GM18498 (cell line): Measurements from ENCODE around the gene WNT7A.

Source experiments
- ATAC-seq: cut with Tn5 transposase; IDR thresholded peaks from one replicate; pipeline ENCODE4 v1.9.1; 2021; ENCODE audit warnings: mild to moderate bottlenecking, moderate library complexity; ENCODE audit not compliant: unreplicated experiment

Gene WNT7A

GRCh38 chr3:13849018-13849417 is 30.9 kb downstream of the WNT7A start:
- no peak for ATAC-seq

- no peak for ATAC-seq
These were observed 32.9 kb downstream of the WNT7A start for GRCh38 chr3:13846716-13847570.

- no peak for ATAC-seq
These were observed 33.6 kb downstream of the WNT7A start for GRCh38 chr3:13846238-13846637.

- no peak for ATAC-seq
These were observed 34.1 kb downstream of the WNT7A start for GRCh38 chr3:13845806-13846205.

- no peak for ATAC-seq
These were observed 35.0 kb downstream of the WNT7A start for GRCh38 chr3:13844911-13845310.

- ATAC-seq, result no peak
These were observed 35.6 kb downstream of the WNT7A start for GRCh38 chr3:13844286-13844685.

GRCh38 chr3:13843351-13843750 is 36.5 kb downstream of the WNT7A start:
- ATAC-seq, result no peak

- ATAC-seq, result no peak
These were observed 37.6 kb downstream of the WNT7A start for GRCh38 chr3:13842226-13842625.

- no peak for ATAC-seq
These were observed 38.0 kb downstream of the WNT7A start for GRCh38 chr3:13841826-13842225.

- ATAC-seq, result no peak
These were observed 38.7 kb downstream of the WNT7A start for GRCh38 chr3:13841141-13841540.

GRCh38 chr3:13840456-13840855 is 39.4 kb downstream of the WNT7A start:
- ATAC-seq, result no peak

- no peak for ATAC-seq
These were observed 40.0 kb downstream of the WNT7A start for GRCh38 chr3:13839726-13840340.

GRCh38 chr3:13839253-13839652 is 40.6 kb downstream of the WNT7A start:
- no peak for ATAC-seq

- no peak for ATAC-seq
These were observed 41.5 kb downstream of the WNT7A start for GRCh38 chr3:13838421-13838820.

- ATAC-seq, result no peak
These were observed 42.1 kb downstream of the WNT7A start for GRCh38 chr3:13837751-13838150.

- ATAC-seq, result no peak
These were observed 42.9 kb downstream of the WNT7A start for GRCh38 chr3:13836658-13837587.

GRCh38 chr3:13835246-13835645 is 44.6 kb downstream of the WNT7A start:
- ATAC-seq, result no peak

GRCh38 chr3:13834258-13835035 is 45.4 kb downstream of the WNT7A start:
- ATAC-seq, result no peak

GRCh38 chr3:13833506-13834257 is 46.2 kb downstream of the WNT7A start:
- no peak for ATAC-seq

GRCh38 chr3:13832130-13832529 is 47.7 kb downstream of the WNT7A start:
- no peak for ATAC-seq
